Mesothelial cell of epicardium (in vitro differentiated cells): ENCODE results near the gene SERPINI1. TPM values are rescaled to one million over a fixed set of nuclear protein-coding genes. Genes with fewer than 3 reads are reported as not detected.
A peak's percentile ranks its signal among the peaks of the same experiment; 100 is the strongest.

Experiments used
- DNase-seq, 2 experiments: peaks; one replicate each; pipeline ENCODE4 v3.0.0; 2021; ENCODE audit warnings: low spot score in 2 of 2; ENCODE audit not compliant: unreplicated experiment in 2 of 2
- H3K27ac Mint-ChIP-seq: 2 replicates; pipeline ENCODE4 v1.8.0; 2021; ENCODE audit warnings: mixed read lengths
- H3K27me3 Mint-ChIP-seq: 2 replicates; pipeline ENCODE4 v1.8.0; 2021; ENCODE audit warnings: low read depth, mixed read lengths
- H3K36me3 Mint-ChIP-seq: 2 replicates; pipeline ENCODE4 v1.8.0; 2021; ENCODE audit warnings: mixed read lengths
- H3K4me1 Mint-ChIP-seq: 2 replicates; pipeline ENCODE4 v1.8.0; 2021; ENCODE audit warnings: mixed read lengths
- H3K4me3 Mint-ChIP-seq: 2 replicates; pipeline ENCODE4 v1.8.0; 2021; ENCODE audit warnings: mild to moderate bottlenecking, moderate library complexity, mixed read lengths
- H3K9me3 Mint-ChIP-seq: 2 replicates; pipeline ENCODE4 v1.8.0; 2021; ENCODE audit warnings: mixed read lengths
- CTCF ChIP-seq: fragments of 200-600 bp; sonication (generic); IDR thresholded peaks from one replicate; pipeline ENCODE4 v1.5.0; 2021; ENCODE audit warnings: antibody characterized with exemption; ENCODE audit not compliant: unreplicated experiment
- total RNA-seq: library from RNA; stranded (reverse); gene quantifications from 3 replicates; pipeline ENCODE4 v1.2.1, GENCODE V29; 2021

Gene SERPINI1
- total RNA-seq, 1 donor from 2014 or later, result 6.1 TPM

GRCh38 chr3:167716920-167717319 lies 18.6 kb upstream of the SERPINI1 start:
- Mint-ChIP-seq H3K27ac (no peak overlapping the region), H3K27me3 (no peaks in the 10 kb centered on the region), H3K4me3 (no peak overlapping the region), H3K4me1 (no peaks in the 10 kb centered on the region), H3K9me3 (peaks cover 55% of the 10 kb centered on the region), H3K36me3 (peaks cover 79% of the 10 kb centered on the region)
- no peak for TF ChIP-seq CTCF
- DNase-seq, result no peak

- TF ChIP-seq CTCF, result no peak
- Mint-ChIP-seq H3K9me3 (peaks cover 39% of the 10 kb centered on the region), H3K36me3 (peaks cover 65% of the 10 kb centered on the region)
These were observed 16.9 kb upstream of the SERPINI1 start for GRCh38 chr3:167718582-167718981.

GRCh38 chr3:167723025-167723512 lies 12.5 kb upstream of the SERPINI1 start:
- TF ChIP-seq CTCF, result no peak
- Mint-ChIP-seq H3K4me1 (peaks cover 10% of the 10 kb centered on the region), H3K36me3 (peaks cover 27% of the 10 kb centered on the region), H3K4me3 (no peak overlapping the region), H3K27me3 (no peaks in the 10 kb centered on the region), H3K9me3 (peaks cover 6% of the 10 kb centered on the region), H3K27ac (no peak overlapping the region)
- no peak for DNase-seq

More at GRCh38 chr3:167718582-167718981, 16.9 kb upstream of the SERPINI1 start:
- no peaks in the 10 kb centered on the region for H3K27me3 Mint-ChIP-seq
- H3K27ac Mint-ChIP-seq, result no peak overlapping the region
- no peak for DNase-seq
- peaks cover under 1% of the 10 kb centered on the region for H3K4me1 Mint-ChIP-seq
- H3K4me3 Mint-ChIP-seq, result no peak overlapping the region

GRCh38 chr3:167723872-167724271 lies 11.6 kb upstream of the SERPINI1 start:
- H3K4me3 Mint-ChIP-seq, result no peak overlapping the region
- no peak for DNase-seq
- peaks cover 10% of the 10 kb centered on the region for H3K4me1 Mint-ChIP-seq
- H3K27me3 Mint-ChIP-seq, result no peaks in the 10 kb centered on the region
- peak overlapping the region; percentile 20 for H3K27ac Mint-ChIP-seq
- peaks cover under 1% of the 10 kb centered on the region for H3K9me3 Mint-ChIP-seq
- no peak for TF ChIP-seq CTCF
- peaks cover 19% of the 10 kb centered on the region for H3K36me3 Mint-ChIP-seq

GRCh38 chr3:167728176-167728575 lies 7.3 kb upstream of the SERPINI1 start:
- Mint-ChIP-seq H3K36me3 (no peaks in the 10 kb centered on the region), H3K4me1 (peaks cover 19% of the 10 kb centered on the region), H3K4me3 (no peak overlapping the region), H3K9me3 (no peaks in the 10 kb centered on the region), H3K27me3 (no peaks in the 10 kb centered on the region), H3K27ac (no peak overlapping the region)
- TF ChIP-seq CTCF, result no peak
- no peak for DNase-seq
